ENCODE data around the gene ROBO3.
A peak's percentile ranks its signal among the peaks of the same experiment; 100 is the strongest.

The ROBO3 gene

GRCh38 chr11:124896071-124896750 is 31.0 kb downstream of the ROBO3 start:
- H3K4me3 ChIP-seq (ENCODE audit: low read depth, low read length), result no peak overlapping the region
- no peak for TF ChIP-seq CTCF (IDR thresholded peaks at IDR 0.05; ENCODE audit: low read depth, low read length)
- no peak for DNase-seq
- H3K27ac ChIP-seq, result no peak overlapping the region
- no peaks in the 10 kb centered on the region for H3K9me3 ChIP-seq (ENCODE audit: severe bottlenecking)
- H3K36me3 ChIP-seq, result no peaks in the 10 kb centered on the region
- peaks cover 9% of the 10 kb centered on the region for H3K27me3 ChIP-seq (ENCODE audit: insufficient read depth, low read depth, severe bottlenecking)

GRCh38 chr11:124896821-124897391 is 31.7 kb downstream of the ROBO3 start:
- H3K9me3 ChIP-seq (ENCODE audit: severe bottlenecking), result no peaks in the 10 kb centered on the region
- TF ChIP-seq CTCF (IDR thresholded peaks at IDR 0.05; ENCODE audit: low read depth, low read length), result no peak
- H3K36me3 ChIP-seq, result no peaks in the 10 kb centered on the region
- H3K4me3 ChIP-seq (ENCODE audit: low read depth, low read length), result no peak overlapping the region
- peaks cover 9% of the 10 kb centered on the region for H3K27me3 ChIP-seq (ENCODE audit: insufficient read depth, low read depth, severe bottlenecking)
- no peak for DNase-seq
- H3K27ac ChIP-seq, result no peak overlapping the region

GRCh38 chr11:124897674-124898262 is 32.5 kb downstream of the ROBO3 start, which contains the start of gene ROBO4:
Gene ROBO4 (minus strand): TSS chr11:124897865. CDS start chr11:124897795, 70 bp downstream.
- Histone ChIP-seq H3K36me3 (no peaks in the 10 kb centered on the region), H3K4me3 (ENCODE audit: low read depth, low read length) (no peak within 1 kb of the TSS), H3K27ac (no peak within 1 kb of the TSS), H3K9me3 (ENCODE audit: severe bottlenecking) (no peaks in the 10 kb centered on the region), H3K27me3 (ENCODE audit: insufficient read depth, low read depth, severe bottlenecking) (peaks cover 9% of the 10 kb centered on the region)
- no peak for TF ChIP-seq CTCF (IDR thresholded peaks at IDR 0.05; ENCODE audit: low read depth, low read length)
- peak; percentile 72 for DNase-seq

- Histone ChIP-seq H3K9me3 (ENCODE audit: severe bottlenecking) (no peaks in the 10 kb centered on the region), H3K36me3 (no peaks in the 10 kb centered on the region), H3K4me3 (ENCODE audit: low read depth, low read length) (no peak overlapping the region), H3K27ac (no peak overlapping the region), H3K27me3 (ENCODE audit: insufficient read depth, low read depth, severe bottlenecking) (peaks cover 9% of the 10 kb centered on the region)
- peak; percentile 48; the same call in 1 of the 2 replicates for TF ChIP-seq CTCF (IDR thresholded peaks at IDR 0.05; ENCODE audit: low read depth, low read length)
- peak; percentile 96 for DNase-seq
Measured at GRCh38 chr11:124898263-124898680, 33.0 kb downstream of the ROBO3 start.

GRCh38 chr11:124898711-124899110 is 33.5 kb downstream of the ROBO3 start:
- Histone ChIP-seq H3K27me3 (ENCODE audit: insufficient read depth, low read depth, severe bottlenecking) (peaks cover 9% of the 10 kb centered on the region), H3K36me3 (no peaks in the 10 kb centered on the region), H3K4me3 (ENCODE audit: low read depth, low read length) (no peak overlapping the region), H3K9me3 (ENCODE audit: severe bottlenecking) (no peaks in the 10 kb centered on the region), H3K27ac (no peak overlapping the region)
- no peak for DNase-seq
- TF ChIP-seq CTCF (IDR thresholded peaks at IDR 0.05; ENCODE audit: low read depth, low read length), result no peak

Measured in WERI-Rb-1 (cell line).